Liver (tissue), 9 donors: ENCODE data around the gene RAPSN. TPM values are rescaled to one million over a fixed set of nuclear protein-coding genes. Genes with fewer than 3 reads are reported as not detected.

Experiments used
- DNase-seq: peaks from one replicate; pipeline ENCODE4 v3.0.0-alpha.2; 2017; ENCODE audit warnings: low spot score
- H3K27ac ChIP-seq, 2 donors: one replicate each; pipeline ENCODE4 v1.7.0; 2013; ENCODE audit warnings: inconsistent platforms in 2 of 2, low read length in 2 of 2, control low read depth in 1 of 2, low read depth in 1 of 2, mild to moderate bottlenecking in 1 of 2
- H3K27me3 ChIP-seq, 4 donors: one replicate each; pipeline versions ENCODE4 v1.6.1 to v1.7.0; 2013; ENCODE audit warnings: low read length in 3 of 4, inconsistent platforms in 1 of 4, mild to moderate bottlenecking in 1 of 4, moderate library complexity in 1 of 4; ENCODE audit not compliant: control insufficient read depth in 4 of 4, insufficient read depth in 4 of 4
- H3K36me3 ChIP-seq, 4 donors: one replicate each; pipeline versions ENCODE4 v1.6.1 to v1.7.0; 2013; ENCODE audit warnings: low read length in 3 of 4, mild to moderate bottlenecking in 3 of 4, low read depth in 1 of 4, moderate library complexity in 1 of 4; ENCODE audit not compliant: control insufficient read depth in 4 of 4, insufficient read depth in 3 of 4
- H3K4me1 ChIP-seq, 4 donors: one replicate each; pipeline versions ENCODE4 v1.6.1 to v1.7.0; 2013; ENCODE audit warnings: low read length in 3 of 4, mild to moderate bottlenecking in 3 of 4, moderate library complexity in 1 of 4; ENCODE audit not compliant: control insufficient read depth in 4 of 4, insufficient read depth in 4 of 4
- H3K4me3 ChIP-seq, 3 donors: one replicate each; pipeline versions ENCODE4 v1.6.1 to v1.7.0; 2013; ENCODE audit warnings: low read length in 3 of 3, control low read depth in 1 of 3, low read depth in 1 of 3, mild to moderate bottlenecking in 1 of 3
- H3K9ac ChIP-seq, 2 donors: one replicate each; pipeline ENCODE4 v1.7.0; 2013; ENCODE audit warnings: low read length in 2 of 2, mild to moderate bottlenecking in 2 of 2, moderate library complexity in 2 of 2, control low read depth in 1 of 2, low read depth in 1 of 2
- H3K9me3 ChIP-seq, 4 donors: one replicate each; pipeline versions ENCODE4 v1.6.1 to v1.7.0; 2013; ENCODE audit warnings: low read length in 3 of 4; ENCODE audit not compliant: control insufficient read depth in 4 of 4
- ATF3 ChIP-seq: IDR thresholded peaks from 2 replicates; pipeline ENCODE4 v1.6.1; 2016; ENCODE audit warnings: antibody characterized with exemption
- CTCF ChIP-seq: fragments of 150-350 bp; IDR thresholded peaks from 2 replicates; pipeline ENCODE4 v1.5.1; 2017; ENCODE audit warnings: improper control_type of control experiment, low read depth, low read length; ENCODE audit not compliant: missing input control
- EGR1 ChIP-seq, 2 donors: IDR thresholded peaks; 2 replicates each; pipeline ENCODE4 v1.6.1; 2016 to 2018; ENCODE audit warnings: antibody characterized with exemption in 2 of 2, low read depth in 2 of 2
- FOXA1 ChIP-seq: IDR thresholded peaks from 2 replicates; pipeline ENCODE4 v1.6.1; 2016; ENCODE audit warnings: antibody characterized with exemption
- FOXA2 ChIP-seq: IDR thresholded peaks from 2 replicates; pipeline ENCODE4 v1.6.1; 2016; ENCODE audit warnings: antibody characterized with exemption
- GABPA ChIP-seq, 2 donors: IDR thresholded peaks in 1 of 2; conservative IDR thresholded peaks in 1 of 2; 2 replicates each; pipeline ENCODE4 v1.6.1; 2016; ENCODE audit warnings: antibody characterized with exemption in 2 of 2, mild to moderate bottlenecking in 1 of 2, moderate library complexity in 1 of 2
- HNF4A ChIP-seq, 2 donors: conservative IDR thresholded peaks; 2 replicates each; pipeline ENCODE4 v1.6.1; 2016; ENCODE audit warnings: antibody characterized with exemption in 2 of 2, mild to moderate bottlenecking in 2 of 2
- HNF4G ChIP-seq: IDR thresholded peaks from 2 replicates; pipeline ENCODE4 v1.6.1; 2016; ENCODE audit warnings: antibody characterized with exemption
- JUND ChIP-seq, 2 donors: IDR thresholded peaks; 2 replicates each; pipeline ENCODE4 v1.6.1; 2016; ENCODE audit warnings: antibody characterized with exemption in 2 of 2
- MAX ChIP-seq: IDR thresholded peaks from 2 replicates; pipeline ENCODE4 v1.6.1; 2016; ENCODE audit warnings: antibody characterized with exemption
- NR2F2 ChIP-seq: IDR thresholded peaks from 2 replicates; pipeline ENCODE4 v1.6.1; 2016; ENCODE audit warnings: antibody characterized with exemption
- RAD21 ChIP-seq, 2 donors: IDR thresholded peaks; 2 replicates each; pipeline ENCODE4 v1.6.1; 2016; ENCODE audit warnings: antibody characterized with exemption in 2 of 2, mild to moderate bottlenecking in 2 of 2
- REST ChIP-seq: IDR thresholded peaks from 2 replicates; pipeline ENCODE4 v1.6.1; 2016; ENCODE audit warnings: antibody characterized with exemption, mild to moderate bottlenecking
- RXRA ChIP-seq, 2 donors: IDR thresholded peaks; 2 replicates each; pipeline ENCODE4 v1.6.1; 2017 to 2018; ENCODE audit warnings: antibody characterized with exemption in 2 of 2, mild to moderate bottlenecking in 1 of 2
- SP1 ChIP-seq: IDR thresholded peaks from 2 replicates; pipeline ENCODE4 v1.6.1; 2018; ENCODE audit warnings: antibody characterized with exemption, mild to moderate bottlenecking
- TAF1 ChIP-seq: conservative IDR thresholded peaks from 2 replicates; pipeline ENCODE4 v1.6.1; 2016; ENCODE audit warnings: antibody characterized with exemption, mild to moderate bottlenecking
- YY1 ChIP-seq: IDR thresholded peaks from 2 replicates; pipeline ENCODE4 v1.6.1; 2016; ENCODE audit warnings: antibody characterized with exemption, mild to moderate bottlenecking
- ZBTB33 ChIP-seq: IDR thresholded peaks from 2 replicates; pipeline ENCODE4 v1.6.1; 2016; ENCODE audit warnings: antibody characterized with exemption
- WGBS: extraction: QIAGEN DNeasy Blood & Tissue Kit; methylation state at CpG from one replicate; pipeline ENCODE4 v1.1.7; 2013; 5-methylcytosine and 5-hydroxymethylcytosine counted together
- polyA plus RNA-seq, 2 donors: library from polyadenylated mRNA; stranded (reverse) in 1 of 2; unstranded in 1 of 2; fragments of 200-250 nt in 1 of 2; fragments of >200 nt in 1 of 2; fragmentation: Nextera tagmentation in 1 of 2; extraction: Ambion mirVana in 1 of 2; gene quantifications; one replicate each; pipeline versions ENCODE4 v1.2.1 to v1.2.3, GENCODE V29; 2013 to 2015
- total RNA-seq, 2 donors: library from RNA; depleted of rRNA; stranded (reverse); fragments of >200 nt; gene quantifications; one replicate each; pipeline ENCODE4 v1.2.3, GENCODE V29; 2014
- donor health status: healthy.
- donor health status: healthy.
- donor health status: healthy.
- donor health status: healthy.
- donor health status: healthy.

The RAPSN gene
- total and polyA plus RNA-seq, 4 donors: 0.12 to 0.59 (median 0.28) TPM; not detected in 1

- H3K27me3 ChIP-seq: no peaks in the 10 kb centered on the region
- no peak for DNase-seq
- no peaks in the 10 kb centered on the region for H3K9me3 ChIP-seq
- no peak overlapping the region for H3K27ac ChIP-seq
- peaks cover 23 to 90% (median 74%) of the 10 kb centered on the region in 4 donors for H3K36me3 ChIP-seq
- no peak for TF ChIP-seq ZBTB33
- TF ChIP-seq NR2F2: no peak
- TF ChIP-seq MAX: no peak
- no peak for TF ChIP-seq RXRA (IDR thresholded peaks at IDR 0.05)
- no peak for TF ChIP-seq RAD21 (IDR thresholded peaks at IDR 0.05)
- TF ChIP-seq CTCF: no peak
- TF ChIP-seq YY1: no peak
- TF ChIP-seq HNF4A (conservative IDR thresholded peaks at IDR 0.05): no peak
- TF ChIP-seq EGR1 (IDR thresholded peaks at IDR 0.05; ENCODE audit: low read depth in 2 of 2): no peak
- TF ChIP-seq HNF4G: no peak
- no peak for TF ChIP-seq GABPA (IDR thresholded peaks at IDR 0.05 in 1 of 2, conservative IDR thresholded peaks at IDR 0.05 in 1 of 2)
- TF ChIP-seq SP1: no peak
- TF ChIP-seq JUND (IDR thresholded peaks at IDR 0.05): no peak
- no peak for TF ChIP-seq FOXA1
- H3K4me1 ChIP-seq: peaks cover 0 to 3% (median 1%) of the 10 kb centered on the region in 4 donors
- H3K9ac ChIP-seq: no peak overlapping the region
- no peak overlapping the region for H3K4me3 ChIP-seq
These were observed 28.4 kb upstream of the RAPSN start for GRCh38 chr11:47477323-47477722.

- H3K9ac ChIP-seq: no peak overlapping the region
- no peak overlapping the region for H3K27ac ChIP-seq
- H3K36me3 ChIP-seq: peaks cover 10 to 59% (median 56%) of the 10 kb centered on the region in 4 donors
- TF ChIP-seq SP1 (no peak), RAD21 (IDR thresholded peaks at IDR 0.05) (no peak), NR2F2 (no peak), ZBTB33 (no peak), TAF1 (no peak), RXRA (IDR thresholded peaks at IDR 0.05) (no peak), JUND (IDR thresholded peaks at IDR 0.05) (no peak), MAX (no peak), CTCF (no peak), GABPA (IDR thresholded peaks at IDR 0.05 in 1 of 2, conservative IDR thresholded peaks at IDR 0.05 in 1 of 2) (no peak), EGR1 (IDR thresholded peaks at IDR 0.05; ENCODE audit: low read depth in 2 of 2) (no peak), HNF4A (conservative IDR thresholded peaks at IDR 0.05) (no peak), REST (no peak), FOXA1 (no peak), FOXA2 (no peak), HNF4G (no peak), ATF3 (no peak), YY1 (no peak)
- H3K4me1 ChIP-seq: peaks cover 9 to 58% (median 48%) of the 10 kb centered on the region in 4 donors
- no peaks in the 10 kb centered on the region for H3K9me3 ChIP-seq
- no peak for DNase-seq
- H3K4me3 ChIP-seq: no peak overlapping the region
- 85% methylated on average over 4 of the region's 4 CpGs for whole genome bisulfite sequencing
- no peaks in the 10 kb centered on the region for H3K27me3 ChIP-seq
These were observed 21.7 kb upstream of the RAPSN start for GRCh38 chr11:47470671-47471070.
